Muscle of back (tissue), 13 donors: ENCODE measurements around the gene PICK1. TPM values are rescaled to one million over a fixed set of nuclear protein-coding genes. Genes with fewer than 3 reads are reported as not detected.
A peak's percentile ranks its signal among the peaks of the same experiment; 100 is the strongest.

Experiments used
- DNase-seq, 3 donors: peaks; one replicate each; pipeline versions ENCODE4 v3.0.0 to v3.0.0-alpha.2; 2013
- long read RNA-seq, 9 donors: transcript quantifications; one replicate each; lab custom pipeline, GENCODE V29; 2026
- polyA plus RNA-seq, 10 donors: library from polyadenylated mRNA; unstranded; fragments of 120-200 nt; gene quantifications; one replicate each; pipeline ENCODE4 v1.2.1, GENCODE V29; 2013; ENCODE audit not compliant: insufficient read length in 10 of 10

Gene PICK1
- 10 to 100 TPM in 3 of 10 donors, 1 to 10 TPM in 7; 6.3 to 10.9 (median 8.8) TPM for polyA plus RNA-seq
- long read RNA-seq, donor 1, partial matches to known transcripts: 0 of 2 reads
- long read RNA-seq, donor 1, other reads (novel, unspliced or antisense): 0 of 2 reads
- long read RNA-seq, donor 2, partial matches to known transcripts: 0 of 1 reads
- long read RNA-seq, donor 2, other reads (novel, unspliced or antisense): 0 of 1 reads
- long read RNA-seq, donor 3: 0 reads
- long read RNA-seq, donor 4: 0 reads
- long read RNA-seq, donor 5, partial matches to known transcripts: 0 of 2 reads
- long read RNA-seq, donor 5, other reads (novel, unspliced or antisense): 0 of 2 reads
- long read RNA-seq, donor 6, partial matches to known transcripts: 0 of 3 reads
- long read RNA-seq, donor 6, other reads (novel, unspliced or antisense): 0 of 3 reads
- long read RNA-seq, donor 7: 0 reads
- long read RNA-seq, donor 8, partial matches to known transcripts: 0 of 1 reads
- long read RNA-seq, donor 8, other reads (novel, unspliced or antisense): 0 of 1 reads
- long read RNA-seq, donor 9: 0 reads

DNA sequence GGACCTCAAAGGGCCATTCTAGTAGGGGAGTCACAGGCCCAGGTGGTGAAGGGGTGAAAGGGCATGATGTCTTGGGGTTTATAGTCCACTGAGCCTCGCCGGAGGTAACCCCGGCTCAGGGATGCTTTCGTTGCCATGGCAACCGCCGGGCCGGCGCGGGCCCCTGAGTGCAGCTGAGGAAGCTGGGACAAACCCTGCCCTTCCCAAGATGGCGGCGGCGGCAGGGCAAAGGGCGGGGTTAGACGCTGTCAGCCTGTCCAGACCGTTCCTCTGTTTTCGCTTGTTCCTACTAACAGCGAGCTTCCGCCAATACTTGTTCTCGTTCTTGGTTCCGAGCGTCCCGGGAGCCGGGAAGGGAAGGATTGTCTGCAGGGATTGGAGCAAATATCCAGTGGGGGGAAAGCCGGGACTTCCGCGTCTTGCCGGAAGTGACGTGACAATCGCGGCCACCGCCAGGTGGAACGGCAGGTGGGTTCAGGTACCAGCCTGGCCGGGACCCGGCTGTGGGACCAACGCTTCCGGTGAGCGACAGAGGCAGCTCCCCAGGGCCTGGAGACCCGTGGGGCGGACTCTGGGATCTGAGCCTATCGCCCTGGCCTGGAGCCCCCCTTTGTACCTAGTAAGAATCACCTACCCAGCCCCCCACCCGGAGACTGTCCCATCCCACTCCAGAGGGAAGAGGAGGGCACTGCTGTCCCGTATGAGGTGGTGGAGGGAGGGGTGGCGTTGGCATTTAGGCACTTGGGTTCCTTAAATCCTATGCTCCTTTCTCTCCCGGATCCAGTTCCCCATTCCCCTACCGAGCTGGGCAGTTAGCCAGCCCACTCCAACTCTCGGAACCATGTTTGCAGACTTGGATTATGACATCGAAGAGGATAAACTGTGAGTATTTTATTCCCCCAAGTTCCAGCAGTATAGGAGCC, at the start of gene PICK1:
Gene PICK1, plus strand, starts transcription at position 436 of the 923 bp plus-strand sequence. Its CDS starts 406 bp downstream, at position 842.
- DNase-seq: peak; percentile 89 to 94 (median 89)

DNA sequence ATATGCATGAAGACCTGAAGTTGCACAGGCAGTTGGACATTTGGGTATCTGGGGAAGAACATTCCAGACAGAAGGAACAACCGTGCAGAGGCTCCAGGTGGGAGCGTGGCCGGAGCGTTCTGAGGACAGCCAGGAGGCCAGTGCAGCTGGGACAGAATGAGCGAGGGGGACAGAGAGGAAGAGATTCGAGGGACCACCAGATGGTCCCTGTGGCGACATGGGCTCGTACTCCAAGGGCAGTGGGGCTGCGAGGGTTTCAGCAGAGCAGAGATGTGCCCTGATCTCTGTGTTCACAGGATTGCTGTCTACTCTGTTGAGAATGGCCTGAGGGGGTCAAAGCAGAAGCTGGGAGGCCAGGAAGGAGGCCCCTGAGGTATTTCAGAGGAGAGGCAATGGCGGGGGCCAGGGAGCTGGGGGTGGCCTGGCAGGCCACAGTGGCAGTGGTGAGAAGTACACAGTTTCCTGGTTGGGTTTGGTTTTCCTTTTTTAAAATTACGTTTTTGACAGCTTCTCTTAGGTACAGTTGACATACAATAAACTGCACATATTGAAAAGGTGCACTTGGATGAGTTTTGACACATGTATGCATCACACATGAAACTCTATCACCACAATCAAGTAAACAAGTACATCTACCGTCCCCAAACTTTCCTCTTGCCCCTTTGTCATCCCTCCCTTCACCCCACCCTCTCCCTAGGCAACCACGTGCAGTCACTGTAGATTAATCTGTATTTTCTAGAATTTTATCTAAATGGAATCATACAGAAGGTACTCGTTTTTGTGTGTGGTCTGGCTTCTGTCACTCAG, 48.0 kb upstream of the PICK1 start:
- no peak for DNase-seq

GRCh38 chr22:38012604-38013072, 44.6 kb upstream of the PICK1 start:
- no peak for DNase-seq

DNA sequence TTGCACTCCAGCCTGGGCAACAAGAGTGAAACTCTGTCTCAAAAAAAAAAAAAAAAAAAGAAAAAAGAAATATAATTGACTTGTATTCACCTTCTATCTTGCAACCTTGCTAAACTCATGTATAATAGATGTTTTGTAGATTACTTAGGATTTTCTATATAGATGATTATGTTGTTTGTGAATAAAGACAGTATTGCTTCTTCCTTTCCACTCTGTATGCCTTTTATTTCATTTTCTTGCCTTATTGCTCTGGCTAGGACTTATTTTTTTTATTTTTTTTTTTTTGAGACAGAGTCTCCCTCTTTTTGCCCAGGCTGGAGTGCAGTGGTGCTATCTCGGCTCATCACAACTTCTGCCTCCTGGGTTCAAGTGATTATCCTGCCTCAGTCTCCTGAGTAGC, 43.1 kb upstream of the PICK1 start:
- DNase-seq: no peak

- peak in 2 of 3 donors; percentile 49 to 69 for DNase-seq
These were observed 40.7 kb upstream of the PICK1 start for GRCh38 chr22:38016182-38017151.

DNA sequence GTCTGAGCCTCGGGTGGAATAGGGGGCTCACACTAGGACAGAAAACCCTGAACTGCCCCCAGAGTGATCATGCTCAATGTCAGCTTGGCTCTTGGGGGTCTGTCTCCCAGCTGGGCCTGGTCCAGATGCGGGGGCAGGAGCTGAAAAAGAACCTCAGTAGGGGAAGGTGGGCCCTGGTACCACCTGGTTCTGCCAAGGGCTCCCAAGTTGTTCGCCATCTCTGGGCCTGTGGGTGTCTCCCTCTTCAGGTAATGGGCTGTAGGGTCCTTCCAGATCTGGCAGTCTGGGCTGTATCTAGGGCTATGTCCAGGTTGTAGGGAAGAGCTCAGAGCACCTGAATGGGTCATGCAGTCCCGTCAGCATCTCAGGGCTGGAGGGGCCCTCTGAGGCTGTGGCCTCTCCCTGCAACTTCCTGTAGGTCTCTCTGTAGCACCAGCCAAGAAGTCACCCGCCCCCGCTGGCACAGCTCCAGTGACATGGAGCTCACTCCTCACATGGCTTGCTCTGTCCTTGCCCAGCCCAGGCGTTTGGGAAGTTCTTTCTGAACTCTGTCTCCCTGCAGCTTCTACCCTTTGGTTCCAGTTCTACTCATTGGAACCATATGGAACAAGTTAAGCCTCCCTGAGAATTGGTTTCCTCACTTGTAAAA, 39.8 kb upstream of the PICK1 start:
- peak; percentile 50 to 81 (median 63) for DNase-seq

DNA sequence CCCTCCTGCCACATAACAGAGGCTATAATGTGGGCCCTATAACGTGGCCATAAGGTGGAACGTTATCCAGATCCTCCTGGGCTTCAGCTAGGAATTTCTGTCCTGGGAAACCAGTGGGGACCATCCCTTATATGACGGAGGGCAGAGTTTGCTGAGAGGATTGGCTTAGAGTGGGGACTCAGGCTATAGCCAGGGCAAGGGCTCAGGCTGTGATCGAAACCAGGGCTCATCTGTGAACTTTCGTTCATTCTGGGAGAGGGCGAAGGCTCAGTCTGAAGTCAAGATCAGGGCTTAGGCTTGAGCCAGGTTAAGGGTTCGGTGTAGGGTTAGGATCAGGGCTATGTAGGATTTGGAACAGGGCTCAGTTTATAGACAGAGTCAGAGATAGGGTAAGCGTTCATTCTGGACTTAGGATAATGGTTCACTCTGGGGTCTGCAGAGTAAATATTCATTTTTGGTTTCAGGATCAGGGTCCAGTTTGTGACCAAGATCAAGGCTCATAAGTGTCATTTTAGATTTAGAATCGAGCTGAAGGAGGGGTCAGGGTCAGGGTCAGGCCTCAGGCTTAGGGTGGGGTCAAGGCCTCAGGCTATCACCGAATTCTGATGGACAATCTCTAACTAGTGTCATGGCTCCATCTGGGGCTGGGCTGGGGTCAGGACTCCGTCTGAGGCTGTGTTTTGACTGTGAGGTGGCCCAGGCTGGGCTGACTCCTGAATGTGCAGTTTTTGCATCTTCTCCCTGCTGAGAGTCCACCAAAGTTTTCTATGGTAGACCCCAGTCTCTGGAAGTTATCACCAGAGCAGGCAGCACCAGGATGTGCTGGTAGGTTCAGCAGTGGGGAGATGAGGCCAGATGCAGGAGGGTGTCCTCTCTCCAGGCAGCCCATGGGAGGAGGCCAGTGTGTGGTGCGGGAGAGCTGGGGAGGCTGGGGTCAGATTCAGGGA, 39.0 kb upstream of the PICK1 start:
- no peak for DNase-seq

- DNase-seq: no peak
These were observed 38.0 kb upstream of the PICK1 start for GRCh38 chr22:38018938-38019827.

- no peak for DNase-seq
These were observed 36.0 kb upstream of the PICK1 start for GRCh38 chr22:38021206-38021605.

DNA sequence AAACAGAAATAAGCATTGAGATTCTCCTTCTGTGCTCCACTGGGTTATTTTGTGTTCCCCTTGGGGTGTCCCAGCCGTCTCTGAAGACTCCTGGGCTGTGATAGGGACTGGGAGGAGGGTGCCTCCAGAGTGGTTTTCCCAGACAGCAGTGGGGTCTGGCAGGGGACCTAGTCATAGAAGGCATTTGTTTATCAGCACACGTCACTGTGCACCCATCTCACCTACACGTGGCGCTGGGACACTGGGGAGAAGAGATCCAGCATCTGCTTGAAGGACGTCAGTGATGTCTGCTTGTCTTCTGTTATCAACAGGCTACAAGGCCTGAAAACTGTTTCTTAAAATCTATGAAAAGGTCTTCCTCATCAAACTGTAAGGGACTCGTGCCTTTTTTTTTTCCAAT, 34.2 kb upstream of the PICK1 start:
- no peak for DNase-seq

- no peak for DNase-seq
These were observed 31.7 kb upstream of the PICK1 start for GRCh38 chr22:38025514-38025913.

DNA sequence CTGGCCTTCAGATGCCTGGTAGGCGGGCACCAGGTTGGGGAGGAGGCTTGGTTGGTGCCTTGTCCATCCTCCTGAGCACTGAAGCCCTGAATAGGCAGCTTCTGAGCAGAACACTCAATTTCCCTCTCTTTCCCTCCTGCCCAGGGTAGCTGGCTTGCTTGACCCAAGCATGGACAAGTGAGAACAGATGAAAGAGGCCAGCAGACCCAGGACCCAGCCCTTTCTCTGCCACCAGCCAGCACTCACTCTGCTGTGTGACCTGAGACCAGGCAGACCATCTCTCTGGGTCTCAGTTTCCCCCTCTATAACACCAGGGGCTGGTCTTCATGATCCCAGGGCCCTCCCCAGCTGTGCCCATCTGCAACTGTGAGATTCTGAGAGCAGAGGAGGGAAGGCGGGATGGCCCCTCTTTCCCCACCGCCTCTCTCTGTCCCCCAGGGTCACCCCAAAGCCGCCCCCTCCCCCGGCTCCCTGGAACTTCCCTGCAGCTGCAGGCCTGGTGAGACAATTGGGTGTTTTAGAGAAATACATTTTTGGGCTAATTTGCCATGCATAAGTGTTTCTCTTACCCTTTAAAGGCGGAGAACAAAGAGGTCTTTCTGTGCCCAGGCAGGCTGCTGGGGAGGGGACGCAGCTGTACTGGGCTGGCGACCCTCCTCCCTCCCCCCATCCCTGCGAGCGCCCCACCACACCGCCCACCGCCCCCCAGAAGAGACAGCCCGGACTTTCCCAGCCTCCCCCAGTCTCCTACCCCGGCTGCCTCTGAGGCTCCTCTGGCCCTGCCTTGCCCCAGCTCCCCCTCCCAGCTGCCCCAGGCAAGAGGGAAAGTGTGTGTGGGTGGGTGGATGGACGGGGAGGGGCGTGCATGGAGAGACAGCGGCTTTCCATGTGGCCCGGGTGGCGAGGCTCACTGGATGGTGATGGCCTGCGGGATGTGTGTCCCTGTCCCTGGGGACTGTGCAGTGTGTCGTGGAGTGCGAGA, 30.8 kb upstream of the PICK1 start:
- peak in 1 of 3 donors; percentile 44 for DNase-seq

- DNase-seq: peak in 1 of 3 donors; percentile 55
These were observed 29.7 kb upstream of the PICK1 start for GRCh38 chr22:38027487-38027886.

- DNase-seq: no peak
These were observed 28.7 kb upstream of the PICK1 start for GRCh38 chr22:38028344-38029130.

DNA sequence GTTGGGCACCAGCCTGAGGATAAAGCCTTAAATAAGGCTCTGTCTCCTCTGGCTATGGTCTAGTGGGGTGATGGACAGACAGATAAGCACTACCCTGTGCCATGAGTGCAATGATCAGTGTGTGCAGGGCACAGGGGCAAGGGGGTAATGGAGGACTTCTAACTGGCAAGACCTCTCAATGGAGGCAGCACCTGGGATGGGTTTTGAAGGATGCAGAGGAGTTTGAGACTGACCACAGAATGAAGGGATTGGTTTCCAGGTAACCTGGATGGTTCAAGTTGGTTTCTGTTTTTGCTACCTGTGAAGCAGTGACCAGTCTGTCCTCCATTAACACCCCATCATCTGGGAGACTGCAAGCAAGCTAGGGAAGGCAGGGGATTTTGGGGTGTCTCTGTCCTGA, 27.8 kb upstream of the PICK1 start:
- no peak for DNase-seq
